Breast epithelium (tissue), 4 donors: Measurements from ENCODE around the gene SSC5D. TPM values are rescaled to one million over a fixed set of nuclear protein-coding genes. Genes with fewer than 3 reads are reported as not detected.

Experiments
- DNase-seq, 2 donors: peaks; one replicate each; pipeline ENCODE4 v3.0.0-alpha.2; 2019; ENCODE audit warnings: low spot score in 2 of 2
- H3K27ac ChIP-seq, 2 donors: fragments of 200-600 bp; sonication (generic) in 1 of 2; one replicate each; pipeline ENCODE4 v1.5.1; 2016 to 2019; ENCODE audit warnings: mild to moderate bottlenecking in 1 of 2
- H3K27me3 ChIP-seq, 2 donors: fragments of 200-600 bp; sonication (generic) in 1 of 2; one replicate each; pipeline versions ENCODE4 v1.5.1 to v1.6.0; 2017 to 2019; ENCODE audit warnings: control low read depth in 1 of 2, mild to moderate bottlenecking in 1 of 2
- H3K36me3 ChIP-seq: fragments of 200-600 bp; one replicate; pipeline ENCODE4 v1.5.1; 2019
- H3K4me1 ChIP-seq, 2 donors: fragments of 200-600 bp; sonication (generic); one replicate each; pipeline ENCODE4 v1.5.1; 2016 to 2019; ENCODE audit warnings: control low read depth in 1 of 2
- H3K4me3 ChIP-seq, 3 donors: fragments of 200-600 bp; sonication (generic); 1 replicate in 2 of 3; 2 replicates in 1 of 3; pipeline ENCODE4 v1.5.1; 2016 to 2019; ENCODE audit warnings: mild to moderate bottlenecking in 3 of 3, moderate library complexity in 2 of 3
- H3K9me3 ChIP-seq, 2 donors: fragments of 200-600 bp; sonication (generic) in 1 of 2; one replicate each; pipeline ENCODE4 v1.5.1; 2016 to 2019; ENCODE audit warnings: control low read depth in 1 of 2
- POLR2A ChIP-seq: fragments of 450-650 bp; IDR thresholded peaks from one replicate; pipeline ENCODE4 v1.6.1; 2016; ENCODE audit warnings: antibody characterized with exemption, mild to moderate bottlenecking, moderate library complexity
- POLR2AphosphoS5 ChIP-seq, 3 donors: sonication (generic); formaldehyde crosslinking; IDR thresholded peaks; one replicate each; pipeline ENCODE4 v1.6.1; 2017; ENCODE audit warnings: antibody characterized with exemption in 3 of 3
- intact Hi-C: fragments of 100-400 bp; cut with DNase I; formaldehyde crosslinking; loops from one replicate; pipeline ENCODE4 v1.15.1; 2023; ENCODE audit warnings: low total_unique reads
- total RNA-seq, 3 donors: library from RNA; depleted of rRNA; stranded (reverse); fragments of >200 nt; gene quantifications; one replicate each; pipeline ENCODE4 v1.1.0, GENCODE V29; 2016
- TF ChIP-seq, protein P1 (sequence below), 3 donors: fragments of 450-650 bp; IDR thresholded peaks; one replicate each; pipeline ENCODE4 v1.5.1; 2016 to 2017; ENCODE audit warnings: antibody characterized with exemption in 3 of 3, mild to moderate bottlenecking in 3 of 3, moderate library complexity in 3 of 3

Gene SSC5D
- total RNA-seq, 3 donors from 2014 or later = 3.6 to 7.2 (median 3.8) TPM

DNA sequence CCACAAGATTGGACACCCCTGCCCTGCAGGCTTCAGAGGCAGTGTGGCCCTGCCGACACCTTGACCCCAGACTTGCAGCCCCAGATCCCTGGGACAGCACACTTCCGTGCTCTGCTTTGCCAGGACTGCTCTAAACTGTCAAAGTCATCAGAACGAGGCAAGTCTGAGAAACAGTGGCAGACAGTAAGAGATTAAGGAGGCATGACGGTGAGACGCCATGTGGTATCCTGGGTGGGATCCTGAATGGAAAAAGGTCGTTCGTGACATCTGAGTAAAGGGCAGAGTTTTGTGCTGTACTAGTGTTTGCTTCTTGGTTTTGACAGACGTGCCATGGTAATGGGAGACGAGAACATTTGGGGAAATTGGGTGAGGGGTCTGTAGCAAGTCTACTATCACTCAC is 78.6 kb downstream of the SSC5D start:
- Histone ChIP-seq H3K4me3 (no peak overlapping the region), H3K27me3 (peaks cover 0 to 4% of the 10 kb centered on the region in 2 donors), H3K4me1 (no peaks in the 10 kb centered on the region), H3K36me3 (no peaks in the 10 kb centered on the region), H3K9me3 (no peaks in the 10 kb centered on the region), H3K27ac (no peak overlapping the region)
- TF ChIP-seq POLR2A (no peak), POLR2AphosphoS5 (IDR thresholded peaks at IDR 0.05) (no peak)
- TF ChIP-seq, protein P1, sequence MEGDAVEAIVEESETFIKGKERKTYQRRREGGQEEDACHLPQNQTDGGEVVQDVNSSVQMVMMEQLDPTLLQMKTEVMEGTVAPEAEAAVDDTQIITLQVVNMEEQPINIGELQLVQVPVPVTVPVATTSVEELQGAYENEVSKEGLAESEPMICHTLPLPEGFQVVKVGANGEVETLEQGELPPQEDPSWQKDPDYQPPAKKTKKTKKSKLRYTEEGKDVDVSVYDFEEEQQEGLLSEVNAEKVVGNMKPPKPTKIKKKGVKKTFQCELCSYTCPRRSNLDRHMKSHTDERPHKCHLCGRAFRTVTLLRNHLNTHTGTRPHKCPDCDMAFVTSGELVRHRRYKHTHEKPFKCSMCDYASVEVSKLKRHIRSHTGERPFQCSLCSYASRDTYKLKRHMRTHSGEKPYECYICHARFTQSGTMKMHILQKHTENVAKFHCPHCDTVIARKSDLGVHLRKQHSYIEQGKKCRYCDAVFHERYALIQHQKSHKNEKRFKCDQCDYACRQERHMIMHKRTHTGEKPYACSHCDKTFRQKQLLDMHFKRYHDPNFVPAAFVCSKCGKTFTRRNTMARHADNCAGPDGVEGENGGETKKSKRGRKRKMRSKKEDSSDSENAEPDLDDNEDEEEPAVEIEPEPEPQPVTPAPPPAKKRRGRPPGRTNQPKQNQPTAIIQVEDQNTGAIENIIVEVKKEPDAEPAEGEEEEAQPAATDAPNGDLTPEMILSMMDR (IDR thresholded peaks at IDR 0.05) = no peak
- intact Hi-C loops = no loop called here
- DNase-seq = no peak

DNA sequence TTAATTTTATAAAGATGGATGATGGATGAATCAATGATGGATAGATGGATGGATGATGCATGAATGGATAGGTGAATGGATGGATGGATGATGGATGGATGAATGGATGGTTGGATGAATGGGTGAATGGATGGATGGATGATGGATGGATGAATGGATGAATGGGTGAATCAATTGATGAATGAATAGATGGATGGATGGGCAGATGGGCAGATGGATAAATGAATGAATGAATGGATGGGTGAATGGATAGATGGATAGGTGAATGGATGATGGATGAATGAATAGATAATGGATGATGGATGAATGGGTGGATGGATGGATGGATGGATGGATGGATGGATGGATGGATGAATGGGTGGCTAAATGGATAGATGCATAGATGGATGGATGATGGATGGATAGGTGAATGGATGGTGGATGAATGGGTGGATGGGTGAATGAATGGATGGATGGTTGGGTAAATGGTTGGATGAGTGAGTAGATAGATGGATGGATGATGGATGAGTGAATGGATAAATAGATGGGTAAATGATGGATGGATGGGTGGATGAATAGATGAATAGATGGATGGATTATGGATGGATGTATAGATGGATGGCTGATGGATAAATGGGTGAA is 79.6 kb downstream of the SSC5D start:
- intact Hi-C loops = no loop called here
- no peak overlapping the region for H3K4me3 ChIP-seq
- no peaks in the 10 kb centered on the region for H3K9me3 ChIP-seq
- H3K36me3 ChIP-seq = no peaks in the 10 kb centered on the region
- H3K4me1 ChIP-seq = no peaks in the 10 kb centered on the region
- peaks cover 0 to 4% of the 10 kb centered on the region in 2 donors for H3K27me3 ChIP-seq
- DNase-seq = no peak
- TF ChIP-seq POLR2A = no peak
- TF ChIP-seq, protein P1 (IDR thresholded peaks at IDR 0.05) = no peak
- no peak for TF ChIP-seq POLR2AphosphoS5 (IDR thresholded peaks at IDR 0.05)
- no peak overlapping the region for H3K27ac ChIP-seq

Other genes with a start within 250 kb of the SSC5D start
- gene PPP6R1, start 229.4 kb upstream of the SSC5D start, total RNA-seq = 10 to 100 TPM; 23.8 to 31.5 (median 28.2) TPM
- gene HSPBP1, start 208.3 kb upstream of the SSC5D start, total RNA-seq = 10 to 100 TPM; 13.3 to 36.1 (median 32.6) TPM
- gene BRSK1, start 204.4 kb upstream of the SSC5D start, total RNA-seq = 1 to 10 TPM in 2 of 3 donors, not detected in 1; 2.5 to 4.6 TPM
- 10 to 100 TPM in 1 of 3 donors, 1 to 10 TPM in 2; 1.6 to 11.8 (median 3.1) TPM for gene TMEM150B, start 163.1 kb upstream of the SSC5D start, total RNA-seq
- gene KMT5C, start 148.6 kb upstream of the SSC5D start, total RNA-seq = 10 to 100 TPM in 2 of 3 donors, 1 to 10 TPM in 1; 6.1 to 20.8 (median 18.4) TPM
- gene COX6B2, start 133.7 kb upstream of the SSC5D start, total RNA-seq = 1 to 10 TPM in 1 of 3 donors, under 1 TPM in 1, not detected in 1; 0.73 to 1.3 TPM
- gene GARIN5B, start 125.2 kb upstream of the SSC5D start, total RNA-seq = not detected
- gene IL11, start 118.0 kb upstream of the SSC5D start, total RNA-seq = 1 to 10 TPM in 1 of 3 donors, under 1 TPM in 1, not detected in 1; 0.29 to 1.3 TPM
- not detected for gene TMEM190, start 111.6 kb upstream of the SSC5D start, total RNA-seq
- 10 to 100 TPM in 1 of 3 donors, 1 to 10 TPM in 2; 4.5 to 12.7 (median 9.8) TPM for gene TMEM238, start 104.1 kb upstream of the SSC5D start, total RNA-seq
- gene RPL28, start 102.5 kb upstream of the SSC5D start, total RNA-seq = 100 to 1,000 TPM; 462 to 673 (median 471) TPM
- gene UBE2S, start 80.6 kb upstream of the SSC5D start, total RNA-seq = 1 to 10 TPM; 7.2 to 9.0 (median 8.9) TPM
- under 1 TPM in 1 of 3 donors, not detected in 2; 0.29 TPM for gene SHISA7, start 45.1 kb upstream of the SSC5D start, total RNA-seq
- gene ISOC2, start 26.8 kb upstream of the SSC5D start, total RNA-seq = 10 to 100 TPM; 42.7 to 71.5 (median 57.0) TPM
- gene C19orf85, start 23.7 kb upstream of the SSC5D start, total RNA-seq = not detected
- gene ZNF628, start 11.8 kb upstream of the SSC5D start, total RNA-seq = 1 to 10 TPM; 2.1 to 4.4 (median 4.3) TPM
- gene NAT14, start 3.2 kb upstream of the SSC5D start, total RNA-seq = 10 to 100 TPM in 2 of 3 donors, 1 to 10 TPM in 1; 1.9 to 11.3 (median 10.8) TPM
- gene SBK2, start 48.7 kb downstream of the SSC5D start, total RNA-seq = not detected
- gene SBK3, start 57.1 kb downstream of the SSC5D start, total RNA-seq = 1 to 10 TPM in 1 of 3 donors, not detected in 2; 1.3 TPM
- 1 to 10 TPM; 1.6 to 2.3 (median 1.6) TPM for gene ZNF579, start 92.4 kb downstream of the SSC5D start, total RNA-seq
- gene FIZ1, start 111.1 kb downstream of the SSC5D start, total RNA-seq = 1 to 10 TPM; 3.7 to 7.5 (median 6.1) TPM
- gene ZNF524, start 111.9 kb downstream of the SSC5D start, total RNA-seq = 10 to 100 TPM; 22.3 to 25.6 (median 25.4) TPM
- 1 to 10 TPM; 3.2 to 5.0 (median 3.9) TPM for gene ZNF865, start 117.2 kb downstream of the SSC5D start, total RNA-seq
- gene ZNF784, start 136.1 kb downstream of the SSC5D start, total RNA-seq = 1 to 10 TPM; 2.6 to 6.7 (median 4.9) TPM
- 10 to 100 TPM; 21.0 to 24.3 (median 22.4) TPM for gene ZNF580, start 152.6 kb downstream of the SSC5D start, total RNA-seq
- gene ZNF581, start 155.2 kb downstream of the SSC5D start, total RNA-seq = 10 to 100 TPM; 10.7 to 16.8 (median 16.7) TPM
- gene CCDC106, start 159.8 kb downstream of the SSC5D start, total RNA-seq = 10 to 100 TPM in 2 of 3 donors, 1 to 10 TPM in 1; 7.9 to 10.5 (median 10.2) TPM
- 10 to 100 TPM; 82.5 to 93.4 (median 85.3) TPM for gene U2AF2, start 166.6 kb downstream of the SSC5D start, total RNA-seq
- 10 to 100 TPM; 22.2 to 47.2 (median 27.5) TPM for gene EPN1, start 186.8 kb downstream of the SSC5D start, total RNA-seq
- not detected for gene NLRP9, start 250.0 kb downstream of the SSC5D start, total RNA-seq